NCI-H345 treated with DMSO at 0.1 percent for 48 hours (cell line): ENCODE data around the gene M1AP.

ENCODE experiments used
- DNase-seq: peaks from one replicate; lab custom pipeline; 2025; ENCODE audit not compliant: unreplicated experiment; lab: John Stamatoyannopoulos, UW

Gene M1AP

DNA sequence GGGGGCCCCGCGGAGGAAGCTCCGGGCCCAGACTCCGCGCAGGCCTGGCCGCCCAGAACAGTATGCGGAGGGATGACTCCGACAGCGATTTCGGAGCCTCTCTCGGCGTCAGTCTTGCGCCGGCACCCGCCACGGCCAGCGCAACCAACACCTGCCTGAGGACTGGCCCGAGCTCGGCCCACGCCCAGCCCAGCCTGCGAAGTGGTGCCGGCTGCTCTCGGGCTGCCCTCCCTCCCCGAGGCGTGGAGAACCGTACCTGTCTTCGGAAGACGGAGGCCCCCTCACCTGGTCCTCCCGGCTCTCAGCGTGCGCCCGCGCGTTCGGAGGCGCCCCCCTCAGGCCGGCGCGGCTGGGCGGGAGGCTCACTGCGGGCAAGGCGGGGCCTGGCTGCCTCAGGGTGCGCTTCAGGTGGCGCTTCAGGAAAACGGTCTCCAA, at the start of gene M1AP:
Gene M1AP (minus strand): TSS at position 322 of the 435 bp plus-strand sequence. CDS start 8,055 bp downstream, outside the sequence.
- DNase-seq: no peak

- DNase-seq: no peak
Measured at GRCh38 chr2:74696829-74697228, 48.7 kb upstream of the M1AP start.

GRCh38 chr2:74695663-74696062, 47.5 kb upstream of the M1AP start:
- no peak for DNase-seq

DNA sequence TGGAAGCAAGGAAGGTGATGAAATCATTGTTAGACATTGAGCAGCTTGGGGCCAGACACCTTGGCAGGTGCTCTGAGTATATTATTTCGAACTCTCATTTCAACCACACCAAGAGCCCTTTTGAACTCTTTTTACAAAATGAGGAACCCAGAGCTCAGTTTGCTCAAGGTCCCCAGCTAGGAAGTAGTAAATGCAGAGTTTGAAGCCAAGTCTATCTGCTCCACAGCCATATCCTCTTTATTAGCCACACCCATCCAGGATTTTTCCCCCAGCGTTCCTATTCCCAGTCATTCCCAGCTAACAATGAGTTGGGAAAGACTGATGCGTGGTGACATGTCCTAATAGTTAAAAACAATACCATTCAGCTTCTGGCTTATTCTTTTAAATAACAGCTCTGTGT, 46.2 kb upstream of the M1AP start:
- no peak for DNase-seq

DNA sequence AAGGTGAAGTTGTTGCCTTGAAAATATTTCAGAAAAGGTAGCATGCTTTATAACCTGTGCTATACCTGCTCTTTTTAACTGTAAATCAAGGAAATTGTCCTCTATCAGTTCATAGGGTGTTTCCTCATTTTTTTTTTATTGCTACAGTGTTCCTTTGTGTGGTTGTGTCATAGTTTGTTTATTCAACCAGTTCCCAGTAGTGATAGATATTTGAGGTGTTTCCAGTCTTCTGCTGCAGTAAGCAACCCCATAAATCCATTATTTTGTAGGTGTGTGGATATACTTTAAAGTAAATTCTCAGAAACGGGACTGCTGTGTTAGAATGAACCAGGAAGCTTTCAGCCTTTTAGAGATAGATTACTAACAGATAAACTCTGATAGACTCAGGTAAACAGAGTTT, 45.5 kb upstream of the M1AP start:
- no peak for DNase-seq

DNA sequence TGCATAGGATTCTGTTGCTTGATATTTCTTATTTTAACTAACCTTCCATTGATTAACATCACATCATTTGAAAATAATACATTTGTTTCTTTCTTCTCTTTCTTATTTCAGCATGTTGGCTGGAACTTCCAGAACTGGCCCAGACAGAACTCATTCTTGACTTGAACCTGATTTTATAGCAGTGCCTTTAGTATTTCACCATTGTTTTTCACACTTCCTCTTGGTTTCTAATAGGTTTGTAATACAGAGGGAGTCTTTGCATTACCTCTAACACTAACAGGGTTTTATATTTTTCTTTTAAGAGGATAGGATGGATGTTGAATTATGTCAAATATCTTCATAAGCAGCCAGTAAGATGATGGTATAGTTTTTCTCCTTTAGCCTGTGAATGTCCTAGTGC, 45.1 kb upstream of the M1AP start:
- no peak for DNase-seq

- no peak for DNase-seq
Measured at GRCh38 chr2:74691929-74692328, 43.8 kb upstream of the M1AP start.

- DNase-seq: peak; percentile 10
Measured at GRCh38 chr2:74690571-74690970, 42.4 kb upstream of the M1AP start.

- DNase-seq: no peak
Measured at GRCh38 chr2:74689671-74690070, 41.5 kb upstream of the M1AP start.

GRCh38 chr2:74688881-74689280, 40.8 kb upstream of the M1AP start:
- no peak for DNase-seq

GRCh38 chr2:74685408-74685807, 37.3 kb upstream of the M1AP start:
- no peak for DNase-seq

DNA sequence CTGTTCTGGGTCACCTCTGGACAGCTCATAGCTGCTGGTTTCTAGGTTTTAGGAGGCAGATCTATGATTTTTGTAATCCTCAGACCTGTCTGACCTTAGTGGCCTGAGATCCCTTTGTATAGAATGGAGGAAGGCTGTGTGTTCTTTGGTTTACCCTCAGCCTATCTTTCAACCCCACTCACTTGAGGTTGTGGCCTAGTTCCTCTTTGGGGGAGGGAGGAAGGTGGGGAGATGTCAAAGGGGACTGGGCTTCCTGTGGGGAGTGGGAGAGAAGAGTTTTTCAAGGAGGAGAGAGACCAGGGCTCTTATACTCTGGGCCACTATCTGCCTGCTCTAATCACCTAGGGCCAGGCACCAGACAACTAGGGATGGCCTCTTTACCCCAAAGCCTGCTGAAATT, 34.4 kb upstream of the M1AP start:
- no peak for DNase-seq

GRCh38 chr2:74679615-74680014, 31.5 kb upstream of the M1AP start:
- no peak for DNase-seq

- DNase-seq: no peak
Measured at GRCh38 chr2:74676331-74676730, 28.2 kb upstream of the M1AP start.

DNA sequence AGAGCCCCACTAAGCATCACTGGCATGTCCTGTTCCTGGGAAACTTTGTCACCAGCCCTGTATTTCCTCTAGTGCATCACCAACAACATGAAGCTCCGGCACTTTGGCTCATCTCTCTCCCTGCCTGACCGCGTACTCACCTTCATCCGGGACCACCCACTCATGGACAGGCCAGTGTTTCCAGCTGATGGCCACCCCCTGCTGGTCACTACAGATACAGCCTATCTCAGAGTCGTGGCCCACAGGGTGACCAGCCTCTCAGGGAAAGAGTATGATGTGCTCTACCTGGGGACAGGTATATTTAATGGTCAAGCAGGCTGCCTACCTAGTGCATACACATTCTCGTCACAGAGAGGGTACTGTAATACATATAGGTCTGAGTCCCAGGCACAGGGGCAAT, 27.0 kb upstream of the M1AP start:
- no peak for DNase-seq

DNA sequence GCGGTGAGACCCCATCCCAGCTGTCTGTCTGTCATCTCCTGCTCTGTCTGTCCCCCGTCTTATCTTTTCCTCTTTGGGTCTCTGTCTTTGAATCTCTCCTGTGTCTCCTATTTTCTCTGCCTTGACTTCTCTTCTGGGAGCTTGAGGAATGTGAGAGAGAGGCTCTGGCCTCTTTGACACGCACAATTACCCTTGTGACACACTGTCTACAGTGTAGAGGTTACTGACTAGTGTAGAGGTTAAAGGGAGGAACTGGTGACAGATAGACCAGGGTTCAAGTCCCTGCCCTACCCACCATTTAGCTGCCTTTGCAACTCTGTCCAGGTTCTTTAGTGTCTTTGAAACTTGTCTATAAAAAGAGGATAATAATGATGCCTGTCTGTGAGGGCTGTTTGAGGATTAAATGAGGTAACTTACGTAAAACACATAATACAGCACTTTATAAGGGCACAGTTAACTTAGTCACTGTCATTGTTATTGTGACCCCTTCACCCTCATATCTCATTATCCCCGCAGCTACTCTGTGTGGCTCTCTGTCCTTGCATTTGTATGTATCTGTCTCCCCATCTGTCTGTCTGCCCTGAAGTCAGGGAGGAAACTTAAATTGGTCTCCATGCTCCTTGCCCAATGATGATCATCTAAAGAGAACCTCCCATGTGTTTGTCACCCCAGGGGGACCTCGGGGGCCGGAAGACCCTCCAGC, 25.8 kb upstream of the M1AP start:
- DNase-seq: no peak

DNA sequence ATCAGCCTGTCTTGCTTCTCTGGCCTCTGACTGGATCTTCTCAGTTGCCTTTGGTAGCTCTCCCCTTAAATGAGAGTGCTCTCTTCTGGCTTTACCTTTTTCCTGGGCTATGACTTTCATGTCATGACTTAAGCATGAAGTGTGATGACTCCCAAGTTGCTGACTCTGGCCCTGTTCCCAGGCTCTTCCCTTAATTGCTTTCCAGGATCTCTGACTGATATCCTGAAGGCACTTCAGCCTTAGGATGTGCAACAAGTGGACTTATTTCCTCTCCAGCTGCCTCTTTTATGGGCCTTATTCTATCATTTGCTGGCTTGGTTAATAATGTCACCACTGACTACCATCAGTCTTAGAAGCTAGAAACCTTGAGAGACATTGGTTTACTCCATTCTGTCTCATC, 23.3 kb upstream of the M1AP start:
- DNase-seq: no peak

DNA sequence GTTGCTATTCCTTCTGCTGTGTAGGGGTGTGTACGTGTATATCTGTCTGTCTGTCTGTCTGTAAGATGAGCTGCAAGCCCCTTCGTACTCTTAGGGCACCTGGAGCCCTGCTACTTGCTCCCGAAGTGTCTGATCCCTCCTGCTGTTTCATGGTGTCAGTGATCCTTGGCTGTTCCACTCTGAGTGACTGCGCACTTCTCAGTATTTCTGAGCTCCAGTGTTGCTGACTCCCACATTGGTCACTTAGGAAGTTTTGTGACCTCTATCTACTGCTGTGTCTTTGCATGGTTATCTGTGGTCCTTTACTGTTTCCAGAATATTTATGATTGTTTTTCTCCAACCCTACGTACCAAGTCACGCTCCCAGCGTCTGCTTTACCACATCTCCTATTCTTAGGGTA, 22.1 kb upstream of the M1AP start:
- DNase-seq: no peak

- DNase-seq: no peak
Measured at GRCh38 chr2:74668087-74668486, 20.0 kb upstream of the M1AP start.

DNA sequence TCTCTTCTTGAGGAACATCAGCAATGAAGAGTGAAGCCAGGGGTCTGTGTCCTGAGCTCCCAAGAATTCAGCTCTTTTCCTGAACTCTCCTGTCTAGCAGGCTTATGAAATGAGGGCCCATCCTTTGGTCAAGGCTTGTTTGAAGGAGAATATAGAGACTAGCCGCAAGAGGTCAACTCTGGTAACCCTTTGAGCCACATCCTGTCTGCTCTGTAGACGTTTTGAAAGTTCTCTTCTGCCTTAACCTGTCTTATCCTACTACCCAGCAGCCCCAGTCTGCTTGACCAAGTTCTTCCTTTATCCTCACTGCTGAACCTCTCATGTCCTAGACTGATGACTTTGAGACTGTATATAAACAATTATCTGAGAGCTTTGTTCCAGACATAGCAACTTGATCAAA, 11.3 kb upstream of the M1AP start:
- no peak for DNase-seq

- DNase-seq: no peak
Measured at GRCh38 chr2:74658516-74658915, 10.4 kb upstream of the M1AP start.

DNA sequence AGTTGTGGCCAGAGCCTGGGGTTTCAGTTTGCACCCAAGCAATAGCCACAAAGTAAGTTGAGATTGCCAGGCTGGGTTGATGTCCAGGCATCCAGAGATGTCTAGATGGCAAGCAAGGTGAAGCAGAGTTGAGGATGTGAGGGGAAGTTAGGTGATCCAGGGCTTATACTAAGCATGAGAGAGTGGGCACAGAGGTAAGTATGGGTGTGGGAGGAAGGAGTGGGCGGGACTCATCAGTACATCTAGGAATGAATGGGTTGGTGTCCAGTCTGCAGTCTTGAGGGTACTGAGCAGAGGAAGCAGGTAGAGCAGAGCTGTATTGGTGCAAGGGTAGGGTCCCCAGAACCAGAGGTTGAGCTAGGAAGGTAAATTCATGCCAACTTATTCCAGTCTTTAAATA, 7.4 kb upstream of the M1AP start:
- no peak for DNase-seq
